Suprapubic skin (tissue), 4 donors: ENCODE data around the gene CCR5. TPM values are rescaled to one million over a fixed set of nuclear protein-coding genes. Genes with fewer than 3 reads are reported as not detected.

Experiments used
- DNase-seq, 2 donors: peaks; one replicate each; pipeline ENCODE4 v3.0.0-alpha.2; 2019; ENCODE audit warnings: low spot score in 2 of 2
- H3K27ac ChIP-seq: fragments of 200-600 bp; sonication (generic); one replicate; pipeline ENCODE4 v1.5.1; 2019
- H3K27me3 ChIP-seq: fragments of 200-600 bp; sonication (generic); one replicate; pipeline ENCODE4 v1.5.1; 2019
- H3K36me3 ChIP-seq: fragments of 200-600 bp; sonication (generic); one replicate; pipeline ENCODE4 v1.5.1; 2019
- H3K4me1 ChIP-seq: fragments of 200-600 bp; sonication (generic); one replicate; pipeline ENCODE4 v1.5.1; 2019
- H3K4me3 ChIP-seq: fragments of 200-600 bp; sonication (generic); one replicate; pipeline ENCODE4 v1.5.1; 2019; ENCODE audit warnings: mild to moderate bottlenecking
- H3K9me3 ChIP-seq: fragments of 200-600 bp; sonication (generic); one replicate; pipeline ENCODE4 v1.5.1; 2019
- CTCF ChIP-seq, 2 donors: fragments of 200-600 bp in 1 of 2; fragments of 450-650 bp in 1 of 2; sonication (generic) in 1 of 2; IDR thresholded peaks; one replicate each; pipeline ENCODE4 v1.5.1; 2016 to 2019; ENCODE audit warnings: antibody characterized with exemption in 2 of 2, mild to moderate bottlenecking in 1 of 2, moderate library complexity in 1 of 2
- EP300 ChIP-seq: sonication (generic); formaldehyde crosslinking; IDR thresholded peaks from one replicate; pipeline ENCODE4 v1.6.1; 2017; ENCODE audit warnings: antibody characterized with exemption
- POLR2A ChIP-seq, 2 donors: fragments of 450-650 bp; IDR thresholded peaks; one replicate each; pipeline ENCODE4 v1.6.1; 2017; ENCODE audit warnings: antibody characterized with exemption in 2 of 2, mild to moderate bottlenecking in 2 of 2, moderate library complexity in 2 of 2
- POLR2AphosphoS5 ChIP-seq, 3 donors: sonication (generic); formaldehyde crosslinking; IDR thresholded peaks; one replicate each; pipeline ENCODE4 v1.6.1; 2017; ENCODE audit warnings: antibody characterized with exemption in 3 of 3
- WGBS: methylation state at CpG from one replicate; pipeline ENCODE4 v1.1.5; 2018; 5-methylcytosine and 5-hydroxymethylcytosine counted together
- total RNA-seq, 4 donors: library from RNA; depleted of rRNA; stranded (reverse); fragments of >200 nt; gene quantifications; one replicate each; pipeline ENCODE4 v1.1.0, GENCODE V29; 2016

CCR5 gene
- total RNA-seq, 4 donors from 2014 or later, result 0.34 to 1.3 TPM; not detected in 2

GRCh38 chr3:46372492-46373359, 2.0 kb downstream of the CCR5 start:
- Histone ChIP-seq H3K4me3 (no peak overlapping the region), H3K27ac (no peak overlapping the region)
- WGBS, result 90% methylated on average over 9 of the region's 9 CpGs

GRCh38 chr3:46374755-46375154, 4.0 kb downstream of the CCR5 start:
- TF ChIP-seq CTCF (IDR thresholded peaks at IDR 0.05), result no peak
- TF ChIP-seq POLR2AphosphoS5 (IDR thresholded peaks at IDR 0.05), result no peak
- no peak for TF ChIP-seq EP300
- no peak for TF ChIP-seq POLR2A (IDR thresholded peaks at IDR 0.05)
- Histone ChIP-seq H3K27me3 (peaks cover 9% of the 10 kb centered on the region), H3K4me1 (no peaks in the 10 kb centered on the region), H3K27ac (no peak overlapping the region), H3K4me3 (no peak overlapping the region), H3K9me3 (no peaks in the 10 kb centered on the region), H3K36me3 (no peaks in the 10 kb centered on the region)
- no peak for DNase-seq
- 86% methylated on average over 3 of the region's 3 CpGs for WGBS

More at GRCh38 chr3:46372492-46373359, 2.0 kb downstream of the CCR5 start:
- no peak for DNase-seq
- TF ChIP-seq CTCF (IDR thresholded peaks at IDR 0.05), result peak; percentile 9 to 54
- no peak for TF ChIP-seq POLR2A (IDR thresholded peaks at IDR 0.05)
- Histone ChIP-seq H3K36me3 (no peaks in the 10 kb centered on the region), H3K27me3 (peaks cover 9% of the 10 kb centered on the region), H3K4me1 (no peaks in the 10 kb centered on the region), H3K9me3 (no peaks in the 10 kb centered on the region)

- Histone ChIP-seq H3K4me3 (no peak overlapping the region), H3K27ac (no peak overlapping the region), H3K36me3 (no peaks in the 10 kb centered on the region), H3K4me1 (no peaks in the 10 kb centered on the region), H3K27me3 (peaks cover 9% of the 10 kb centered on the region), H3K9me3 (no peaks in the 10 kb centered on the region)
- no peak for DNase-seq
- no peak for TF ChIP-seq CTCF (IDR thresholded peaks at IDR 0.05)
- TF ChIP-seq EP300, result no peak
- no peak for TF ChIP-seq POLR2AphosphoS5 (IDR thresholded peaks at IDR 0.05)
- TF ChIP-seq POLR2A (IDR thresholded peaks at IDR 0.05), result no peak
- 68% methylated on average over 2 of the region's 2 CpGs for WGBS
Measured at GRCh38 chr3:46375218-46375617, 4.5 kb downstream of the CCR5 start.

GRCh38 chr3:46375814-46376213, 5.1 kb downstream of the CCR5 start:
- Histone ChIP-seq H3K36me3 (no peaks in the 10 kb centered on the region), H3K27ac (no peak overlapping the region), H3K4me1 (peaks cover 5% of the 10 kb centered on the region), H3K27me3 (peaks cover 9% of the 10 kb centered on the region), H3K9me3 (no peaks in the 10 kb centered on the region), H3K4me3 (no peak overlapping the region)
- WGBS, result 43% methylated on average over 2 of the region's 2 CpGs
- TF ChIP-seq EP300, result no peak
- no peak for TF ChIP-seq POLR2A (IDR thresholded peaks at IDR 0.05)
- TF ChIP-seq CTCF (IDR thresholded peaks at IDR 0.05), result no peak
- TF ChIP-seq POLR2AphosphoS5 (IDR thresholded peaks at IDR 0.05), result no peak
- no peak for DNase-seq

- no peak overlapping the region for H3K4me3 ChIP-seq
- 31% methylated on average over 8 of the region's 8 CpGs for WGBS
- H3K27ac ChIP-seq, result no peak overlapping the region
- H3K4me1 ChIP-seq, result peaks cover 23% of the 10 kb centered on the region
- no peaks in the 10 kb centered on the region for H3K36me3 ChIP-seq
- H3K9me3 ChIP-seq, result no peaks in the 10 kb centered on the region
- TF ChIP-seq CTCF (IDR thresholded peaks at IDR 0.05) (peak; percentile 29 to 59), POLR2A (IDR thresholded peaks at IDR 0.05) (no peak)
- H3K27me3 ChIP-seq, result peaks cover 6% of the 10 kb centered on the region
- DNase-seq, result no peak
Measured at GRCh38 chr3:46378426-46378942, 7.7 kb downstream of the CCR5 start.
